Stimulated activated CD8-positive, alpha-beta memory T cell treated with anti-CD3 and anti-CD28 coated beads, Interleukin-12 subunit alpha, Interleukin-12 subunit beta, amount 100 ng/mL, for 24 hours (primary cell): Measurements from ENCODE around the gene OR1A1.
"Not testable (repeated sequence)": the region's sequence is repeated elsewhere in the genome, so short reads cannot be mapped to it uniquely, and the experiment has no call there.

Experiments used
- DNase-seq: peaks from one replicate; pipeline ENCODE4 v3.0.0-alpha.2; 2020; ENCODE audit errors: extremely low read depth

Gene OR1A1, protein sequence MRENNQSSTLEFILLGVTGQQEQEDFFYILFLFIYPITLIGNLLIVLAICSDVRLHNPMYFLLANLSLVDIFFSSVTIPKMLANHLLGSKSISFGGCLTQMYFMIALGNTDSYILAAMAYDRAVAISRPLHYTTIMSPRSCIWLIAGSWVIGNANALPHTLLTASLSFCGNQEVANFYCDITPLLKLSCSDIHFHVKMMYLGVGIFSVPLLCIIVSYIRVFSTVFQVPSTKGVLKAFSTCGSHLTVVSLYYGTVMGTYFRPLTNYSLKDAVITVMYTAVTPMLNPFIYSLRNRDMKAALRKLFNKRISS

DNA sequence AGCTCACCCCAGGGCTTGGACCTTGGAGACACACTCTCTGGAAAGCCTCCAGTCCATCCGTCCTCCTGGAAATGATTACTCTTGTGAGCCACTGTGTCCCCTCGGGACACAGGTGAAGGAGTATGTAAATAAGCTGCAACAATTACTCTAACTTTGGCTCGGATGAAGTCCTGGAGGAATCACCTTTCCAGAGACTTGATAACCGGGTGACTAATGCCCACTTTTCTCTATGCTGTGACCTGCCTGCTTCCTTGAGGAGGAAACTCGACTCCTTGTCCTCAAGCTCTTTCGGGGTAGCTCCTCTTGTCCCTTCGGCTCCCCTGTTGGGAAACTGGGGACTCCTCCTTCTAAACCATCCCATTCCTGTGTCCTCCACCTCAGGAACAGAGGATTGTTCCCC is at the start of gene OR1A1:
Gene OR1A1, plus strand, starts transcription at position 301 of the 400 bp plus-strand sequence. CDS start 7,954 bp downstream, outside the sequence.
- no peak for DNase-seq

DNA sequence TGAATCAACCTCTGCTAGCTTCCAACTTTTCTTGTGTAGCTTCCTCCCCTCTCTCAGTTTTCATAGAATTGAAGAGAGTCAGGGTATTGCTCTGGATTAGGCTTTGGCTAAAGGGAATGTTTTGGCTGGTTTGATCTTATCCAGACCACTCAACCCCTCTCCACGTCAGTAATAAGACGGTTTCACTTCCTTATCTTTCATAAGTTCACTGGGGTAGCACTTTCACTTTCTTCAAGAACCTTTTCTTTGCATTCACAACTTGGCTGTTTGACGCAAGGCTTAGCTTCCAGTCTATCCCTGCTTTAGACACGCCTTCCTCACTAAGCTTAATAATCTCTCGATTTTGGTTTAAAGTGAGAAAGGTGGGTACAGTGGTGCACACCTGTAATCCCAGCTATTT is 39.9 kb upstream of the OR1A1 start:
- DNase-seq, result no peak

DNA sequence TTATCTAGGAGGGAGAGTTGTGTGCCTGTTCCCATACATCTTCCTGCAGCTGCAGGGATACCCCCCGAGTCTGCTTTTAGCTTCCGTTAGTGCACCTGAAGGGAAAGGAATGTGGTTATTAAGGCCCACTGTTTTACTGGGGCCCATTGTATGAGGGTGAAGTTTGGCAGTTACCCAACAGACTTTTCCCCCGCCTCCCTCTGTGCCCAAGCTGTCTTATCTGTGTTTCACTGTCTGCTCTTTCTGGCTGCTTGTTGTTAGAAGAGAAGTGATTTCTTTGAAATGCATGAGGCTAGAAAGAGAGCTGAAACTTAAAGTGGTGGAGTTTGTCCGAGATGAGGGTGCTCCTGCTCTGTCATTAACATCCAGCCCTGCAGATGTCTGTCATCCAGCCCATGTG is 17.5 kb upstream of the OR1A1 start:
- no peak for DNase-seq

DNA sequence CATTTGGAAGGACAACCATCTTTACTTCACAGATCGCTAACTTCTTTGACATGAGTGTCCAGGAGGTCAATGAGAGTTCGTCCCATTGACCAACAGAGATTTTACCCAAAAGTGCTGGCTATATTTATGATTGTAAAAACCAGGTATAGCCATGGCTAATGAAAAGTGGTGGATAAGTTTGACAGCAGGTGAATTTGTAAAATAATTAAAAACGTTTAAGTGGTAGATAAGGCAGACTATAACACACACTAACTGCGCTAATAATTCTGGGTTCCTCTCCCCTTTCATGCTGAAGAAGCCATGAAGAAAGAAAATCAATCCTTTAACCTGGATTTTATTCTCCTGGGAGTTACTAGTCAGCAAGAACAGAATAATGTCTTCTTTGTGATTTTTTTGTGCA is 10.2 kb upstream of the OR1A1 start, which contains the start of gene OR1A2:
Gene OR1A2, plus strand, starts transcription at position 301 of the 400 bp plus-strand sequence. Its CDS starts 0 bp downstream, at position 301.
- no peak for DNase-seq

DNA sequence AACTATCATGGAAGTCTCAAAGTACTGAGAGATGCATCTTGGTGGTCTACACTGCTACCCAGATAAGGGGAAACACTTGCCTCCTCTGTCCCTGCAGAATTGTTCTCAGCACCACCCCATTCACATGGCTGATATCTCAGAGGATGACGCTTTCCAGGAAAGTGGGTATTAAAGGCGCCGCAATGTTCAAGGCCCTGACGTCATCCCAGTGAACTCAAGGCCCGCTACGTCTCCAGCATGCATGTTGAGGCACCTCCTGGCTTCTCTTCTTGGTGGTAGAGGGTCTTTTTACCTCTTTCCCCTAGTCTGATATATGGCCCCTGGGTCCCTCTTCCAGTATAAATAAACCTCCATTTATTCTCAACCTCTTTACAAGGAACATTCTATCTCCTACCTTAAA is 1.0 kb downstream of the OR1A1 start:
- DNase-seq, result no peak

DNA sequence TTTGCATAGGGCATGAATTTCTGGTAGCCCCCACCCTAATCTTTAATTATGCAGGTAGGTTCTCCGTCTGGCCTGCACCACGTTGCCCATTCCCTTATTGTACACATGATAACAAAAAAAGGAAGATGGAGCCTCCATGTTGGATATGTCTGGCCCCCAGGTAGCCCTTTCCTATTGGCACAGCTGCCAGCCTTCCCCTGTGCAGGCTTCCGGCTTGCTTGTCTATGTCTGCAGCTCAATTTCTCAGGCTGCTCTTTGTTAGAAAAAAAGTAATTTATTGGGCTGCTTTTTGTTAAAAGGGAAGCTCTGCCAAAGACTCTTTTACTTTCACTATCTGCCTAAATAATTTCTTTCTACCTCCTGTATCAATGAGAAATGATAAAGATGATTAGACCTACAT is 5.5 kb downstream of the OR1A1 start:
- DNase-seq, result no peak

DNA sequence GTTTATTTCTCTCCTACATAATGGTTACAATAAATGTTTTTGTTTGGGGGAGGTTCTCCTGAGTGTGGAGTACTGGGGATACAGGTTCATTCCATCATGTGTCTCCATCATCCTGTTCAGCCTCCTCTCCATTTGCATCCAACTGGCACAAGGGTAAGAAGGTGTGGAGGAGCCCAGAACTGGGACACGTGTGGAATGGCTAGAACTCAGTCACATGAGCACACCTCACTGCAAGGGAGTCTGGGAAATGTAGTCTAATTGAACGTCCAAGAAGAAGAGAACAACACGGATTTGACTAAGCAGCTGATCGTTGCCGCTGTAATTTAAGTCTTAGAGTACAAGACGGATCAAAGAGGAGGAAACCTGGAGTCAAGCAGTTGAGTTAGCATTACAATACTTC is 6.1 kb downstream of the OR1A1 start:
- DNase-seq, result no peak

DNA sequence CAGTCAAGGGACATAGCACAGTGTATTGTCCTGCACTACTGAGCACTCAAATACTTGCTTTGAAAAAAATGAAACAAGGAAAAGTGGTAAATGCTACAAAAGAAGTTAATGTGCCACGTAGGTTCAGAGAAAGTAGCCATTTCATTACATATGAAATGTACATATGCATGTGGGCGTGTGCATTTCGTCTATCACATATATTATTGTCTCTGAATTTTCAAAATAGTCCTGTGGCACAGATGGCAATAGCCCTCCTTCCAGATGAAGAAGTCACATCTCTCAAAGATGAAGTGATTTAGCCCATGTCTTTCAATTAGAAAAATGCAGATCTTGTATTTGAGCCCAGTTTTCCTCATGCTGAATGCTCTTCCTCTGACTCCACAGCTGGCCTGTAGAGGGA is 12.5 kb downstream of the OR1A1 start:
- DNase-seq, result not testable (repeated sequence)

DNA sequence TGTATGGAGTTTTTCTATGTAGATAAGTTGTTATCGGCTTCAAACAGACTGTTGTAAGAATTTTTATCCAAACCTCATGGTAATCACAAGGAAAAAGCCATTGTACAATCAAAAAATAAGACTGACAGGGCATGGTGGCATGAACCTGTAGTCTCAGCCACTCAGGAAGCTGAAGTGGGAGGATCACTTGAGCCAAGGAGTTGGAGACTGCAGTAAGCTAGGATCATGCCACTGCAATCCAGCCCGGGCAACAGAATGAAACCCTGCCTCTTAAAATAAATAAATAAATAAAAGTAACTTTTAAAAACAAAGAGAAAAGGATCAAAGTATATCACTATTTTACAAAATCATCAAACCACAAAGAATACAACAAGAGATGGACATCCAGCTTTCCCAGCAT is 14.4 kb downstream of the OR1A1 start:
- DNase-seq, result no peak

DNA sequence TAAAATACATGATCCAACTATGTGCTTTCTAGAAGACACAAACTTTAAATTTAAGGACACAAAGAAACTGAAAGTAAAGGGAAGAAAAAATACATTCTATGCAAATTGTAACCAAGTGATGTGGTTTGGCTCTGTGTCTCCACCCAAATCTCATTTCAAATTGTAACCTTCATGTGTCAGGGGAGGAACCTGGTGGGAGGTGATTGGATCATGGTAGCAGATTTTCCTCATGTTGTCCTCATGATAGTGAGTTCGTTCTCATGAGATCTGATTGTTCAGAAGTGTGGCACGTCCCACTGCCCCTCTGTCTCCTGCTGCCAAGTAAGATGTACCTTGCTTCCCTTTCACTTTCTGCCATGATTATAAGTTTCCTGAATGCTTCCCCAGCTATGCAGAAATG is 15.0 kb downstream of the OR1A1 start:
- no peak for DNase-seq

DNA sequence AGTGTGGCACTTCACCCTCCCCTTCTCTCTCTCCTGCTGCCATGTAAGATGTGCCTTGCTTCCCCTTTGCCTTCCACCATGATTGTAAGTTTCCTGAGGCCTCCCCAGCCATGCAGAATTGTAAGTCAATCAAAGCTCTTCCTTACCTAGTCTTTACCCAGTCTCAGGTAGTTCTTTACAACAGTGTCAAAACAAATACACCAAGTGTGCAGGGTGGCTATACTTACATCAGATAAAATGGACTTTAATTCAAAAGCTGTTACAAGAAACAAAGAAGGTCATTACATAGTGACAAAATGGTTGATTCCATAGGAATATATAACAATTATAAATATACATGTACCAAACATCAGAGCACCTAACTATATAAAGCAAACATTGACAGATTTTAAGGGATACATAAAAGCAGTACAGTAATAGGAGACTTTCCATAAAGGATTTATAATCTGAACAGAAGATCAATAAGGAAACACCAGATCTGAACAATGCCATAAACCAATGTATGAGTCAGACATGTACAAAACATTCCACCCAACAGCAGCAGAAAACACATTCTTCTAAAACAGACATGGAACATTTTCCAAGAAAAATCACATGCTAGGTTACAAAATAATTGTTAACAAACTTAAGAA is 17.4 kb downstream of the OR1A1 start:
- DNase-seq, result not testable (repeated sequence)

DNA sequence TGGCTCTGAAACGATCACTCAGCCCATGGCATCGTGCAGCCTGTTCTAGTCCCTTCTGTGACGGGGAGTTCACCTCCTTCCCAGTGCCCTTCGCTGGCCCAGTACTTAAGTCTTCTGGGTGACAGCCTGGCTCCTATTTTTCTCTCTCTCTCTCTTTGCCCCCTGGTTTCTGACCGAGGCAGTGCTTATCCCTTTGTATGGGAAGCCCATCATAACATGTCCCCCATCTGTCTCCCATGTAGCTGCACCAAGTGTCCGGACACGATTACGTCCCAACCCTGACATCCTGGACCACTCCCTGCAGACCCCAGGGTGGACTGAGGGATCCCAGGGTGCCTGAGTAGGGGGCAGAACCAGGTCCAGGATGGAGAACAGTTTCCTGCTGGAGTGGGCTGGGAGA is 24.8 kb downstream of the OR1A1 start:
- not testable (repeated sequence) for DNase-seq

DNA sequence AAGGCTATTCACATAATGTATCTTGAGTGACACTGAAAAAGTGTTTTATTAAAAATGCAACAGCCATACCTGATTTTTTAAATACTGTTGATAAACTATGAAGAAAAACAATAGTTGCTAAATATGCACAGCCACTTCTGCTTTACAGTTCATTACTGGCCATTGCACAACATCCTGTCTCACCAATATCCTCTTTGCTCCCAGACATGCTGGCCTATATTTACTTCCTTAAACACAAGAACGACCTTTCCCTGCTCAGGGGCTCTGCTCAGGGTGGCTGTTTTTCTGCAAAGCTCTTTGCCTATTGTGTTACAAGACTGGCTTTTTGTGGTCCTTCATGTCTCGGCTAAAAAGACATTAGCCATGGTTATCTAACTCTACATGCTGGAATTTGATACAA is 31.2 kb downstream of the OR1A1 start:
- not testable (repeated sequence) for DNase-seq

DNA sequence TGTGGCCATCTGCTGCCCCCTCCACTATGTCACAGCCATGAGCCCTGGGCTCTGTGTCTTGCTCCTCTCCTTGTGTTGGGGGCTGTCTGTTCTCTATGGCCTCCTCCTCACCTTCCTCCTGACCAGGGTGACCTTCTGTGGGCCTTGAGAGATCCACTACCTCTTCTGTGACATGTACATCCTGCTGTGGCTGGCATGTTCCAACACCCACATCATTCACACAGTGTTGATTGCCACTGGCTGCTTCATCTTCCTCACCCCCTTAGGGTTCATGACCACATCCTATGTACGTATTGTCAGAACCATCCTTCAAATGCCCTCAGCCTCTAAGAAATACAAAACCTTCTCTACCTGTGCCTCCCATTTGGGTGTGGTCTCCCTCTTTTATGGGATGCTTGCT is 33.6 kb downstream of the OR1A1 start:
- not testable (repeated sequence) for DNase-seq

DNA sequence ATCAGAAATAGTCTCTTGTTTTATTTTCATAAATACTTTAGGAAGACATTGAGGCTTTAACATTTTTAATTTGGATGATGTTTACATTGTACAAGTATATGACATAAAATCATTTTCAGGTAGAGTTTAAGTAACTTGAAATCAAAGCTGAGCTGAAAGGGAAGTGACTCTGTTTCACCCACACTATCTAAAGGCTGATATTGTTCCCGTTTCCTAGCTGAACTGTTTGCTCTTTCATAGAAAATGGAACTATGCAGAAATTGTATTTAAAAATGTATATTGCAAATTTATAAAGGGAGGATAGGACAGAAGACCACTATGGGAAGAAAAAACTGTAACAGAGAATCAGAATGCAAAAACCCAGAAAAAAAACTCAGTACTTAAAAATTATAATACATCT is 37.4 kb downstream of the OR1A1 start:
- DNase-seq, result not testable (repeated sequence)

DNA sequence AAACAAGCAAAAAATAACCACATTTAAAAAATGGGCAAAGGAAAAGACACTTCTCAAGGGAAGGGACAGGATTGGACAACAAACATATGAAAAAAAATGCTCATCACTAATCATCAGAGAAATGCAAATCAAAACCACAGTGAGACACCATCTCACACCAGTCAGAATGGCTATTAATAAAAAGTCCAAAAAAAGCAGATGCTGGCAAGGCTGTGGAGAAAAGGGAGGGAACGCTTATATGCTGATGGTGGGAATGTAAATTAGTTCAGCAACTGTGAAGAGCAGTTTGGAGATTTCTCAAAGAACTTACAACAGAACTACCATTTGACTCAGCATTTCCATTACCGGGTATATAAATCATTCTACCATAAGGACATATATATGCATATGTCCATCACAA is 41.5 kb downstream of the OR1A1 start:
- DNase-seq, result not testable (repeated sequence)

DNA sequence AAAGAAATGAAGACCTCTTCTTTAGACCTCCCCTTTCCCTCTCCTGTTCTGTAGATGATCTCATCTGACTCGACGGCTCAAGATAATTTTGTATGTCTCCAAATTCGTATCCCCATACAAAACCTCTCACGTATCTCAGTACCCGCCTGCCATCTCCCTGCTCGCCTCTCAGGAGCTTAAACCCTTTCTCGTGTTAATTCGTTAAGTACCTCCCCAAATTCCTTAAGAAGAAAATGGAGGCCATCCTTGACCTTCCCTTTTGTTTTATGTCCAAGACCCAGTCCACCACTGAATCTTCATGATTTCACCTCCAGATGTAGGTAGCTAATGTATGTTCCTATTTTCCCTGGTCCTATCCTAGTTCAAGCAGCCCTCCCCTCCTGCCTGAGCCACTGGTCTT is 49.1 kb downstream of the OR1A1 start:
- DNase-seq, result no peak

DNA sequence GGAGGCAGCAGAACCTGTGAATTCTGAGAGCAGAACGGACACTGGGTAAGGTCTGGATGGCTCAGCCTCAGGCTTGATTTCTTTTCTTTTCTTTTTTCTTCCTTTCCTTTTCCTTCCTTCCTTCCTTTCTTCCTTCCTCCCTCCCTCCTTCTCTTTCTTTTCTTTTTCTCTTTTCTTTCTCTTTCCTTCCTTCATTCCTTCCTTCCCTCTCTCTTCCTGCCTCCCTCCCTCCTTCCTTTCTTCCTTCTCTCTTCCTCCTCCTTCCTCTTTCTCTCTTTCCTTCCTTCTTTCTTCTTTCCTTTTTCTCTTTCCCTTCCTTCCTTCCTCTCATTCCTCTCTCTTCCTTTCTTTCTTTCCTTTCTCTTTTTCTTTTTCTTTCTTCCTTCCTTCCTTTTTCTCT is 52.7 kb downstream of the OR1A1 start:
- DNase-seq, result no peak

DNA sequence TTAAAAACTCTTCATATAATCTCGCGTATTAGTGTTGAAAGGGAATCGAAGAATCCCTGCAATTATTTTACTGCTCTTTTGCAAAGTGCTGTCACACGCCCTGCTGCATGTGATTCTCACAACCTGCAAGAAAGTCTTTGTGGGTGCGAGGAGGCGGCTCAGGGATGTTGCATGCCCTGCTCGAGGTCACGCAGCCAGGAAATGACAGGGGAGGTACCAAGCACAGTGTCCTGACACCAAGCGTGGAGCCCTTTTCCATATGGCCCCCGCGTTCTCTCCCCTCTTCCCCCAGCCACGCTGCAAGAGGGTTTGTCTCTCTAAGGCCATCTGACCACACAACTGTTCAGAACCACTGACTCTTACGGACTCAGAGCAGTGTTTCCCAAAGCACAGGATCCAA is 53.1 kb downstream of the OR1A1 start:
- DNase-seq, result no peak
